ENCODE measurements around the gene MAGI2.

Gene MAGI2

GRCh38 chr7:79217976-79218626 lies 235.4 kb downstream of the MAGI2 start:
- Histone ChIP-seq H3K4me1 (ENCODE audit: control insufficient read depth, low read length) (no peaks in the 10 kb centered on the region), H3F3A (ENCODE audit: control insufficient read depth, insufficient read depth) (no peaks in the 10 kb centered on the region), H3K4me2 (ENCODE audit: low read length) (no peak overlapping the region), H3K9me2 (replicated peaks; ENCODE audit: control insufficient read depth, low read length) (no peaks in the 10 kb centered on the region), H4K20me1 (ENCODE audit: control insufficient read depth, insufficient read depth, low read depth, low read length) (no peaks in the 10 kb centered on the region), H3K27ac (ENCODE audit: low read depth, low read length) (no peak overlapping the region), H3K79me2 (ENCODE audit: control insufficient read depth, low read length) (no peaks in the 10 kb centered on the region), H3K36me3 (ENCODE audit: control insufficient read depth, low read length) (no peaks in the 10 kb centered on the region), H3K9me3 (ENCODE audit: control insufficient read depth, insufficient read depth, low read length) (no peaks in the 10 kb centered on the region), H3K4me3 (ENCODE audit: low read length) (no peak overlapping the region), H3K27me3 (ENCODE audit: control insufficient read depth, low read length) (no peaks in the 10 kb centered on the region)
- TF ChIP-seq CTCF (IDR thresholded peaks at IDR 0.05; ENCODE audit: low read depth, low read length, poor library complexity, severe bottlenecking) (no peak), EZH2phosphoT487 (IDR thresholded peaks at IDR 0.05; ENCODE audit: borderline replicate concordance, low read length) (no peak)

GRCh38 chr7:79217468-79217867 lies 236.0 kb downstream of the MAGI2 start:
- Histone ChIP-seq H3F3A (ENCODE audit: control insufficient read depth, insufficient read depth) (no peaks in the 10 kb centered on the region), H3K4me2 (ENCODE audit: low read length) (no peak overlapping the region), H3K36me3 (ENCODE audit: control insufficient read depth, low read length) (no peaks in the 10 kb centered on the region), H3K4me3 (ENCODE audit: low read length) (no peak overlapping the region), H3K4me1 (ENCODE audit: control insufficient read depth, low read length) (no peaks in the 10 kb centered on the region), H3K27ac (ENCODE audit: low read depth, low read length) (no peak overlapping the region), H3K9me2 (replicated peaks; ENCODE audit: control insufficient read depth, low read length) (no peaks in the 10 kb centered on the region), H4K20me1 (ENCODE audit: control insufficient read depth, insufficient read depth, low read depth, low read length) (no peaks in the 10 kb centered on the region), H3K9me3 (ENCODE audit: control insufficient read depth, insufficient read depth, low read length) (no peaks in the 10 kb centered on the region), H3K27me3 (ENCODE audit: control insufficient read depth, low read length) (no peaks in the 10 kb centered on the region), H3K79me2 (ENCODE audit: control insufficient read depth, low read length) (no peaks in the 10 kb centered on the region)
- TF ChIP-seq EZH2phosphoT487 (IDR thresholded peaks at IDR 0.05; ENCODE audit: borderline replicate concordance, low read length) (no peak), CTCF (IDR thresholded peaks at IDR 0.05; ENCODE audit: low read depth, low read length, poor library complexity, severe bottlenecking) (no peak)

DNA sequence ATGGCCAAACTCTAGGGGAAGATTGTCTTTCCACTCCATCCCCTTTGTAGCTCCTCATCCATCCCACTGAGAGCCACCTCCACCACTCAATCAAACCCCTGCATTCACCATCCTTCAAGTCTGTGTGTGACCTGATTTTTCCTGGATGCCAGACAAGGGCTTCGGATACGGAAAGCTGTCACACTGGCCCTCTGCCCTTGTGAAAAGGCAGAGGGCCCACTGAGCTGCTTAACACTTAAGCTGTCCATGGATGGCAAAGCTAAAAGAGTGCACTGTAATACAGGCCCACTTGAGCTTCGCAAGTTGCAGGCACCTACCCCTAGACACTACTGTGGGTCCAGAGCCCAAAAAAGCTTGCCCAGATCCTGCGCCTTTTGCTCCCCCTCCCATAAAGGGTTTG lies 237.2 kb downstream of the MAGI2 start:
- no peak overlapping the region for H3K4me3 ChIP-seq (ENCODE audit: low read length)
- no peaks in the 10 kb centered on the region for H3K9me3 ChIP-seq (ENCODE audit: control insufficient read depth, insufficient read depth, low read length)
- H3K79me2 ChIP-seq (ENCODE audit: control insufficient read depth, low read length), result no peaks in the 10 kb centered on the region
- no peaks in the 10 kb centered on the region for H3K4me1 ChIP-seq (ENCODE audit: control insufficient read depth, low read length)
- no peaks in the 10 kb centered on the region for H3K36me3 ChIP-seq (ENCODE audit: control insufficient read depth, low read length)
- no peaks in the 10 kb centered on the region for H3K27me3 ChIP-seq (ENCODE audit: control insufficient read depth, low read length)
- no peak overlapping the region for H3K27ac ChIP-seq (ENCODE audit: low read depth, low read length)
- H3F3A ChIP-seq (ENCODE audit: control insufficient read depth, insufficient read depth), result no peaks in the 10 kb centered on the region
- TF ChIP-seq CTCF (IDR thresholded peaks at IDR 0.05; ENCODE audit: low read depth, low read length, poor library complexity, severe bottlenecking) (no peak), EZH2phosphoT487 (IDR thresholded peaks at IDR 0.05; ENCODE audit: borderline replicate concordance, low read length) (no peak)
- no peaks in the 10 kb centered on the region for H3K9me2 ChIP-seq (replicated peaks; ENCODE audit: control insufficient read depth, low read length)
- no peak overlapping the region for H3K4me2 ChIP-seq (ENCODE audit: low read length)
- H4K20me1 ChIP-seq (ENCODE audit: control insufficient read depth, insufficient read depth, low read depth, low read length), result no peaks in the 10 kb centered on the region
